ENCODE data around the gene KLHL6.

GRCh38 chr3:183504597-183504996 lies 50.9 kb downstream of the KLHL6 start:
- TF ChIP-seq, protein P1, sequence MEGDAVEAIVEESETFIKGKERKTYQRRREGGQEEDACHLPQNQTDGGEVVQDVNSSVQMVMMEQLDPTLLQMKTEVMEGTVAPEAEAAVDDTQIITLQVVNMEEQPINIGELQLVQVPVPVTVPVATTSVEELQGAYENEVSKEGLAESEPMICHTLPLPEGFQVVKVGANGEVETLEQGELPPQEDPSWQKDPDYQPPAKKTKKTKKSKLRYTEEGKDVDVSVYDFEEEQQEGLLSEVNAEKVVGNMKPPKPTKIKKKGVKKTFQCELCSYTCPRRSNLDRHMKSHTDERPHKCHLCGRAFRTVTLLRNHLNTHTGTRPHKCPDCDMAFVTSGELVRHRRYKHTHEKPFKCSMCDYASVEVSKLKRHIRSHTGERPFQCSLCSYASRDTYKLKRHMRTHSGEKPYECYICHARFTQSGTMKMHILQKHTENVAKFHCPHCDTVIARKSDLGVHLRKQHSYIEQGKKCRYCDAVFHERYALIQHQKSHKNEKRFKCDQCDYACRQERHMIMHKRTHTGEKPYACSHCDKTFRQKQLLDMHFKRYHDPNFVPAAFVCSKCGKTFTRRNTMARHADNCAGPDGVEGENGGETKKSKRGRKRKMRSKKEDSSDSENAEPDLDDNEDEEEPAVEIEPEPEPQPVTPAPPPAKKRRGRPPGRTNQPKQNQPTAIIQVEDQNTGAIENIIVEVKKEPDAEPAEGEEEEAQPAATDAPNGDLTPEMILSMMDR (CRISPR knock-in tag; IDR thresholded peaks at IDR 0.05): no peak
- TF ChIP-seq DDIT3 (CRISPR knock-in tag; IDR thresholded peaks at IDR 0.05) (no peak), CEBPG (CRISPR knock-in tag; IDR thresholded peaks at IDR 0.05) (no peak), SUZ12 (IDR thresholded peaks at IDR 0.05; ENCODE audit: low read depth, low read length) (no peak), SIN3B (IDR thresholded peaks at IDR 0.05; ENCODE audit: low read length) (no peak), MZF1 (CRISPR knock-in tag; IDR thresholded peaks at IDR 0.05; ENCODE audit: borderline replicate concordance) (no peak), SMAD9 (CRISPR knock-in tag; IDR thresholded peaks at IDR 0.05) (no peak), POLR2A (IDR thresholded peaks at IDR 0.05; ENCODE audit: insufficient read depth in 1 of 2, low read depth in 2 of 2, low read length in 2 of 2) (no peak), KDM1A (CRISPR knock-in tag; IDR thresholded peaks at IDR 0.05) (no peak), ZNF18 (CRISPR knock-in tag; IDR thresholded peaks at IDR 0.05; ENCODE audit: insufficient replicate concordance) (no peak), ZNF292 (CRISPR knock-in tag; IDR thresholded peaks at IDR 0.05; ENCODE audit: borderline replicate concordance, low read depth) (no peak), ZFP41 (CRISPR knock-in tag; IDR thresholded peaks at IDR 0.05; ENCODE audit: borderline replicate concordance) (no peak)
- TF ChIP-seq, protein P2, sequence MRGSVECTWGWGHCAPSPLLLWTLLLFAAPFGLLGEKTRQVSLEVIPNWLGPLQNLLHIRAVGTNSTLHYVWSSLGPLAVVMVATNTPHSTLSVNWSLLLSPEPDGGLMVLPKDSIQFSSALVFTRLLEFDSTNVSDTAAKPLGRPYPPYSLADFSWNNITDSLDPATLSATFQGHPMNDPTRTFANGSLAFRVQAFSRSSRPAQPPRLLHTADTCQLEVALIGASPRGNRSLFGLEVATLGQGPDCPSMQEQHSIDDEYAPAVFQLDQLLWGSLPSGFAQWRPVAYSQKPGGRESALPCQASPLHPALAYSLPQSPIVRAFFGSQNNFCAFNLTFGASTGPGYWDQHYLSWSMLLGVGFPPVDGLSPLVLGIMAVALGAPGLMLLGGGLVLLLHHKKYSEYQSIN (CRISPR knock-in tag; IDR thresholded peaks at IDR 0.05; ENCODE audit: borderline replicate concordance): no peak

Data from HepG2 (cell line).